Tibial artery (tissue), 4 donors: ENCODE data around the gene FOXP2.
"Not testable (repeated sequence)": the region's sequence is repeated elsewhere in the genome, so short reads cannot be mapped to it uniquely, and the experiment has no call there.

Experiments
- DNase-seq, 2 donors: peaks; one replicate each; pipeline ENCODE4 v3.0.0-alpha.2; 2019
- H3K27ac ChIP-seq, 2 donors: fragments of 200-600 bp; sonication (generic) in 1 of 2; 1 replicate in 1 of 2; 2 replicates in 1 of 2; pipeline ENCODE4 v1.5.1; 2018 to 2019; ENCODE audit warnings: mild to moderate bottlenecking in 1 of 2
- H3K27me3 ChIP-seq, 2 donors: fragments of 200-600 bp; sonication (generic) in 1 of 2; one replicate each; pipeline versions ENCODE4 v1.5.1 to v1.6.0; 2016 to 2019
- H3K36me3 ChIP-seq, 3 donors: fragments of 200-600 bp; sonication (generic) in 2 of 3; one replicate each; pipeline ENCODE4 v1.5.1; 2016 to 2019; ENCODE audit warnings: mild to moderate bottlenecking in 2 of 3
- H3K4me1 ChIP-seq, 4 donors: fragments of 200-600 bp; sonication (generic) in 2 of 4; 1 replicate in 3 of 4; 2 replicates in 1 of 4; pipeline ENCODE4 v1.5.1; 2016 to 2019
- H3K4me3 ChIP-seq, 2 donors: fragments of 200-600 bp; sonication (generic) in 1 of 2; 1 replicate in 1 of 2; 2 replicates in 1 of 2; pipeline ENCODE4 v1.5.1; 2018 to 2019; ENCODE audit warnings: mild to moderate bottlenecking in 2 of 2
- H3K9me3 ChIP-seq, 3 donors: fragments of 200-600 bp; sonication (generic) in 1 of 3; one replicate each; pipeline ENCODE4 v1.5.1; 2016 to 2019
- intact Hi-C: fragments of 100-400 bp; cut with DNase I; formaldehyde crosslinking; loops from one replicate; pipeline ENCODE4 v1.15.0; 2023; ENCODE audit warnings: low total_unique reads
- TF ChIP-seq, protein P1 (sequence below), 2 experiments: fragments of 200-600 bp in 1 of 2; fragments of 450-650 bp in 1 of 2; IDR thresholded peaks; one replicate each; pipeline ENCODE4 v1.5.1; 2017 to 2019; ENCODE audit warnings: antibody characterized with exemption in 2 of 2, mild to moderate bottlenecking in 1 of 2, moderate library complexity in 1 of 2

FOXP2 gene

DNA sequence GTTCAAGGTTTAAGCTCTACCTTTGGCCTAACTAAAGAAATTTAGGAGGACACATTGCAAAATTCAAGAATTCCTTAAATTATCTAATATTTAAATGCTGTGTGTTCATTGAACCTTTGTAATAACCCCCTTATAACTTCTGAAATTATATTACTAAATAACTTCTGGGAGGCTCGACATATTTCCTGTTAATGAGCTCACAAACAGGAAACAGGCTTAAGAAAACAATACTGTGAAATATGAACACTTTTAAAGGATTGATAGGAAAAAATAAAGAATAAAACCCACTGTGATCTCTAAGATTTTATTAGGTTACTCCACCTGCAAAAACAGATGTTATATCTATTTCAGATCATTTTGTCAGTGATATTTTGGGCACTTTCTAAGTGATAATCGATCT is 74.1 kb downstream of the FOXP2 start:
- TF ChIP-seq, protein P1, sequence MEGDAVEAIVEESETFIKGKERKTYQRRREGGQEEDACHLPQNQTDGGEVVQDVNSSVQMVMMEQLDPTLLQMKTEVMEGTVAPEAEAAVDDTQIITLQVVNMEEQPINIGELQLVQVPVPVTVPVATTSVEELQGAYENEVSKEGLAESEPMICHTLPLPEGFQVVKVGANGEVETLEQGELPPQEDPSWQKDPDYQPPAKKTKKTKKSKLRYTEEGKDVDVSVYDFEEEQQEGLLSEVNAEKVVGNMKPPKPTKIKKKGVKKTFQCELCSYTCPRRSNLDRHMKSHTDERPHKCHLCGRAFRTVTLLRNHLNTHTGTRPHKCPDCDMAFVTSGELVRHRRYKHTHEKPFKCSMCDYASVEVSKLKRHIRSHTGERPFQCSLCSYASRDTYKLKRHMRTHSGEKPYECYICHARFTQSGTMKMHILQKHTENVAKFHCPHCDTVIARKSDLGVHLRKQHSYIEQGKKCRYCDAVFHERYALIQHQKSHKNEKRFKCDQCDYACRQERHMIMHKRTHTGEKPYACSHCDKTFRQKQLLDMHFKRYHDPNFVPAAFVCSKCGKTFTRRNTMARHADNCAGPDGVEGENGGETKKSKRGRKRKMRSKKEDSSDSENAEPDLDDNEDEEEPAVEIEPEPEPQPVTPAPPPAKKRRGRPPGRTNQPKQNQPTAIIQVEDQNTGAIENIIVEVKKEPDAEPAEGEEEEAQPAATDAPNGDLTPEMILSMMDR (IDR thresholded peaks at IDR 0.05), result no peak

DNA sequence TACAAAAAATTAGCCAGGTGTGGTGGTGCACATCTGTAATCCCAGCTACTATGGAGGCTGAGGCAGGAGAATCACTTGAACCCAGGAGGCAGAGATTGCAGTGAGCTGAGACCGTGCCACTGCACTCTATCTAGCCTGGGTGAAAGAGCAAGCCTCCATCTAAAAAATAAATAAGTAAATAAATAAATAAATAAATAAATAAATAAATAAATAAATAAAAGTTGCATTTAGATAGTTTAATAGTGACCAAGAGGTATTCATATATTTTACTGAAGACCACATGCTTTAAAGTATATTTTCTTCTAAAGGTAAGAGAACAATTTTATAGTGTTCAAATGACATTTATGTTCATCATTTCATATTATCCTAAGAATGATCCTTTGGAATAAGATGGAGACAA is 82.9 kb downstream of the FOXP2 start:
- H3K27ac ChIP-seq, H3K27me3 ChIP-seq, H3K9me3 ChIP-seq, intact Hi-C loops, DNase-seq, H3K36me3 ChIP-seq, H3K4me3 ChIP-seq, H3K4me1 ChIP-seq: not testable (repeated sequence)

More for the DNA sequence above, 74.1 kb downstream of the FOXP2 start:
- H3K4me3 ChIP-seq, result no peak overlapping the region
- H3K36me3 ChIP-seq, result no peaks in the 10 kb centered on the region
- intact Hi-C loops, result no loop called here
- peaks cover 0 to 4% (median 0%) of the 10 kb centered on the region in 3 donors for H3K9me3 ChIP-seq
- H3K4me1 ChIP-seq, result peaks cover 0 to 8% (median 1%) of the 10 kb centered on the region in 4 donors
- DNase-seq, result no peak
- H3K27ac ChIP-seq, result no peak overlapping the region
- no peaks in the 10 kb centered on the region for H3K27me3 ChIP-seq

DNA sequence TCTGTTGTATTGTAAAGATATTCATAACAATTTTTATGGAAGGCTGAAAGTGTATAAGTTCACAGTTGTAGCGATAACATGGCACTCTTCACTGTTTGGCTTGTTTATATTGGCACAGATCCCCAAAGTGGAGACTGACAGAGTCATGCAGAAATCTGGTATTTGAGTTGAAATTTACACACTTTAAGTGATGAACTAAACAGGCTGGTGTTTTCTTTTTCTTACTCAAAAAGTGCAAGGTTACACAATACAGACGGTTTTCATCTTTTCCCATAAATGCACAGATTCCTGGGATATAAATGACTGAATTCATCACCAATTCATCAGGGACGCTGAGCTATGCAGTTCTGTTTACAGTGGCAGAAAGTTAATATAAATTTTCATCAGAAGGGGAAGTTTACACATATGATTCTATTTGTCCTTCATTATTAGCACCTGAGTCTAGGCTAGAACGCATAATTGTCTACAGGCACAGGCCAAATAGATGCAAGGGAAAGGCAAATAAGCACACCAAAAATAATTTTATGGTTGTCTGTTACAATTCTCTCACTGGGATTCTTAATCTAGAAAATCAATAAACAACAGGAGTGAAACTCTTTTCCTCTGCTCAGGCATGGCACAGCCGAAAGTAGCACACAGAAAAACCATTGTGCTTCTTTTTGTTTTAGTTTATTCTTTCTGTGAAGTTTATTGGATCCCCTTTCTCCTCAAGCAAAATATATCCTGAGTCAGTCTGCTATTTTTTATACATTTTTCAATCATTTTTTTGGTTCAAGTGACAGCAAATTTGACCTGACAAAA is 88.0 kb downstream of the FOXP2 start:
- TF ChIP-seq, protein P1 (IDR thresholded peaks at IDR 0.05), result no peak
- no peaks in the 10 kb centered on the region for H3K27me3 ChIP-seq
- no peaks in the 10 kb centered on the region for H3K36me3 ChIP-seq
- H3K4me3 ChIP-seq, result no peak overlapping the region
- peaks cover 0 to 10% (median 0%) of the 10 kb centered on the region in 4 donors for H3K4me1 ChIP-seq
- no peak overlapping the region for H3K27ac ChIP-seq
- no peaks in the 10 kb centered on the region for H3K9me3 ChIP-seq
- no peak for DNase-seq
- intact Hi-C loops, result no loop called here

DNA sequence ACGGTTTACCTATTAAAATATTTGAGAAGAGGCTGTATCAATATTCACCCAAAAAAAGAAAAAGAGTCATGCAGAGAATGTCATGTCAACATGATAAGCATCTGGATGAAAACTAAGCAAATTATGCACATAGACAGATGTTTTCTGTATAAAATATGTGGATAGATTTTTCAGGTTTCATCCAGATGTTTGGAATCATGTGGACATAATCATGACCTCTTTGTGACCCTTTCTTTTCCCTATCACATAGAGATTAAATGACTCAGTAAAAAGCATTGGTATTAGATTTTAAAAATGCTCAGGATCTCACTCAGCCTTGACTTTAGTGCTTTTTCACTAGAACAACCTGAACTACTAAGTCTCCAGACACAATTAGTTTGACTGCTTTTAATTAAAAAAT is 90.0 kb downstream of the FOXP2 start:
- intact Hi-C loops, result no loop called here
- Histone ChIP-seq H3K9me3 (no peaks in the 10 kb centered on the region), H3K36me3 (no peaks in the 10 kb centered on the region), H3K4me1 (peaks cover 0 to 10% (median 0%) of the 10 kb centered on the region in 4 donors), H3K27me3 (no peaks in the 10 kb centered on the region), H3K4me3 (no peak overlapping the region), H3K27ac (no peak overlapping the region)
- no peak for DNase-seq
- TF ChIP-seq, protein P1 (IDR thresholded peaks at IDR 0.05), result no peak

DNA sequence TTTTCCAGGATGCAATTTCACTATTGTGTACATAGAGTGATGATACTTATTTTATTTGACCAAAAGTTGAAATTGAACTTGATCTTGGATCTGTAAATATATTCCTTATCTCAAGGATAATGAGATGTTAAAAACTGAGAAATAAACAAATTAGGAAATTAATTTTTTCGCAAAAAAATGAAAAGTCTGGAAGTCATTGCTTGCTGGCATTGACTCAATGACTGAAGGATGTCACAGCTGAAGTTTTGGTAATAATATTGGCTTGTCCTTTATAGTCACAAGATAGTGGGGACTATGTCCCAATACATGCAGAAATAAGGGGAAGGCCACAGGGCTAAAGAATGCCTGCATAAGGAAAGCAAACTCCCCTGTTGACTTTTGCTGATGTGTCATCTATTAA is 92.8 kb downstream of the FOXP2 start:
- DNase-seq, result no peak
- TF ChIP-seq, protein P1 (IDR thresholded peaks at IDR 0.05), result no peak

DNA sequence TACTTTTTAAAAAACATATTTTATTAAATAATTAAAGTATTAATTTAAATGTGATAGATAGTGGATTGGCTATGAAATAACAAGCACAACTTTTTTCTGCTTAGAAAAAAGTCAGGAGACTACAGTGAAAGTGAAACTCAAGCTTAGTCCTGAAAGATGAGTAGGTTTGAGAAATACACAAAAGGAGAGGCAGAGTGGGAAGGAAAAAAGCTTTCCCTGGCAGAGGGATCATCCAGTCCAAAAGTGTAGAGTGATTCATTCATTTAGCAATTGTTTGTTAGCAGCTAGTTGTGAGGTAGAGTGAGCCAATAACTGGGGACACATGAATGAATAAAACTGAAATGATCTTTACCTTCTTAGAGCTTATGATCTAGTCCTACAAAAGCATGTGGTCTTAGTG is 93.5 kb downstream of the FOXP2 start:
- no peak overlapping the region for H3K27ac ChIP-seq
- intact Hi-C loops, result no loop called here
- no peak for DNase-seq
- TF ChIP-seq, protein P1 (IDR thresholded peaks at IDR 0.05), result no peak
- H3K4me1 ChIP-seq, result peaks cover 0 to 1% (median 0%) of the 10 kb centered on the region in 4 donors
- no peak overlapping the region for H3K4me3 ChIP-seq
- H3K27me3 ChIP-seq, result no peaks in the 10 kb centered on the region
- H3K36me3 ChIP-seq, result no peaks in the 10 kb centered on the region
- no peaks in the 10 kb centered on the region for H3K9me3 ChIP-seq

More for the DNA sequence above, 92.8 kb downstream of the FOXP2 start:
- Histone ChIP-seq H3K36me3 (no peaks in the 10 kb centered on the region), H3K9me3 (no peaks in the 10 kb centered on the region), H3K27ac (no peak overlapping the region), H3K4me1 (peaks cover 0 to 8% (median 0%) of the 10 kb centered on the region in 4 donors), H3K4me3 (no peak overlapping the region), H3K27me3 (no peaks in the 10 kb centered on the region)
- intact Hi-C loops, result no loop called here

DNA sequence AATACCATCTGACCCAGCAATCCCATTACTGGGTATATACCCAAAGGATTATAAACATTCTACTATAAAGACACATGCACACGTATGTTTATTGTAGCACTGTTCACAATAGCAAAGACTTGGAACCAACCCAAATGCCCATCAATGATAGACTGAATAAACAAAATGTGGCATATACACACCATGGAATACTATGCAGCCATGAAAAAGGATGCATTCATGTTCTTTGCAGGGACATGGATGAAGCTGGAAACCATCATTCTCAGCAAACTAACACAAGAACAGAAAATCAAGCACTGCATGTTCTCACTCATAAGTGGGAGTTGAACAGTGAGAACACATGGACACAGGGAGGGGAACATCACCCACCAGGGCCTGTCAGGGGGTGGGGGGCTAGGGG is 96.2 kb downstream of the FOXP2 start:
- not testable (repeated sequence) for H3K27me3 ChIP-seq, H3K27ac ChIP-seq, DNase-seq, H3K9me3 ChIP-seq, H3K36me3 ChIP-seq, H3K4me1 ChIP-seq, H3K4me3 ChIP-seq
- intact Hi-C loops, result loop anchor here (10.0 kb wide), 1 partner anchor 406 kb away; no protein-coding TSS in a partner anchor
